Jurkat, Clone E6-1 (cell line): Measurements from ENCODE around the gene RAI1.

Experiments used
- DNase-seq: peaks from one replicate; pipeline ENCODE4 v3.0.0-alpha.2; 2011; ENCODE audit warnings: low read depth, low spot score
- H3K4me3 ChIP-seq: 2 replicates; pipeline ENCODE4 v1.5.1; 2011; ENCODE audit warnings: mild to moderate bottlenecking, low read length, control low read depth, moderate library complexity

The RAI1 gene

GRCh38 chr17:17725011-17725751 lies 43.9 kb downstream of the RAI1 start:
- no peak overlapping the region for H3K4me3 ChIP-seq
- no peak for DNase-seq

- no peak for DNase-seq
- no peak overlapping the region for H3K4me3 ChIP-seq
Measured at GRCh38 chr17:17725752-17726457, 44.6 kb downstream of the RAI1 start.

DNA sequence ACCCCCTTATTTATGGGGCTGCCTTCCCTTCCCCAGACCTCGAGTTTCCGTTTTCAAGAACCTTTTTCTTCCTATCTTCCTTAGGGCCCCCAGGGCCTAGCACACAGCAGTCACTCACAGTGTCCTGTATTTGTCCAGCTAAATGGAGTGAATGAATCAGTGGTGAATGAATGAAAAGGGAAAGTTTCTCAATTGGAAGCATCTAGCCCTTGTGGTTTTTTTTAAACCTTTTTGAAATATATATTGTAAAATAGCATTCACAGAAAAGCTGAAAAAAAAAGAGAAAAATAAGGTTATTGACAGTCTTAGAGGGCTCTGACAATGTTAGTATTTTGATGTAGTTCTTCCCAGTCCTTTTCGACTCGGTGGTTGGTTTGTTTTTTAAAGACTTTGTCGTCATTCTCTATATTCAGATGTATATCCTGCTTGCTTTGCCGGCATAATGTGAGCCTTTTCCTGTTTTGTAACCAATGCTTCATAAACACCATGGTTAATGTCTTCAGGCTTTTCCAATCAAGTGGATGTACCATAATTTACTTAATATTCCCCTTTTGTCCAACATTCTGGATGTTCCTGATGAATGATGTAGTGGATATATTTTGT lies 45.3 kb downstream of the RAI1 start:
- H3K4me3 ChIP-seq = no peak overlapping the region
- DNase-seq = no peak

GRCh38 chr17:17727111-17727659 lies 45.9 kb downstream of the RAI1 start:
- DNase-seq = no peak
- no peak overlapping the region for H3K4me3 ChIP-seq

GRCh38 chr17:17728146-17728545 lies 46.9 kb downstream of the RAI1 start:
- no peak for DNase-seq
- H3K4me3 ChIP-seq = no peak overlapping the region

- H3K4me3 ChIP-seq = no peak overlapping the region
- DNase-seq = no peak
Measured at GRCh38 chr17:17728550-17729251, 47.4 kb downstream of the RAI1 start.

DNA sequence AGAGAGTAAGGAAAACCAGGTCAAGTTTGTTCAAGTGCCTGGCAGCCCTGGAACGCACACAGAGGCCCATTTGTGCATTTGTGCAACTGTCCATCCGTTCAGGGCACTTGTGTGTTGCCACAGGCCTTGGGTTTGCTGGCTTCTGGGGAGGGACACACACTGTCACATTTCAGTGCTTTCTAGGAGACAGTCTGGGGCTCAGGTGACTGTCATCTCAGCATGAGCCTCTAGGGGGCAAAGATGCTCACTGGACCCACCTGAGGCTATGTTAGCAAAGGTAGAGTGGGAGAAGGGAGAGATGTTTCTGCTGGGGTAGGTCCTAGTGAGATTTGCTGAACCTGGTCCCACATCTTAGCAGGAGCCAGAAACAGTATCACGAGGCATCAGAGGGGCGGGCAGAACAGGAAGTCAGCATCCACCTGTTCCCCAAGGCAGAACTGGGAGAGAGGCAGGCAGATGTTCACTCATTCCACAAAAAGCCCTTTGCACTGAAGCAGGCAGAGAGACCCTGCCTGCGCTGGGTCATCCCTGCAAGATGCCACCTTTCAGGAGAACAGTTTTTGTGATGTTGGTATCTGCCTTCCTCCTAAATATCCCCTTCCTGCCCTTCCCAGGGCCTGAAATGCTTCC lies 48.5 kb downstream of the RAI1 start:
- peak; percentile 35 for DNase-seq

DNA sequence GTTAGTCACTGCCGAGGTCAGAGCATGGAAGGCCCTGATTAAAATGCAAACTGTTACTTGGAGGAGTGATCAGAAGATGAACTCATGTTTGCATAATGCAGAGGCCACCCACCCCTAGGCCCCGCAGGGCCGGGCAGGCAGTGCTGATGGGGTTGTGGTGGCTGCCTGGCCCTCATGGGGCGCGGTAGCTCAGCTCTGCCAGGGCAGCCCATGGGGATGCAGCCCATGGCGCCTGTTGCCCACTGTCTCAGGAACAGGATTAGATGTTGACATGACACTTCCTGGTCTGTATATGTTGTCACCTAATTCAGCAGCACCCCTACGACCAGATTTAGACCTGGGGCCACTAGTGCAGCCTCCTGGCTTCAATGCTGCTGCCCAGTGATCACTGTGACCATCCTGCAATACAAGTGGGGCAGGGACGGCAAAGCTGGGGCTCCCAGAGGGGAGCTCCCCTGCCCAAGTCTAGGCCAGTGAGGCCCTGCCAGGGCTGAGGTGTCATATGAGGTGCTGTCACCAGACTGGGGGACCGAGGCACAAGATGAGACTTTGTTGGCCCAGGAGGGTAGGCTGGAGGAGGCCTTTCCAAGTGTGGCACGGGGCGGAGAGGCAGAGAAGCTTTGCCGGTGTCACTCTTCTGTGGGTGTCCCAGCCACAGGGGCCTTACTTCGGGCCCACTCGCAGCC lies 49.1 kb downstream of the RAI1 start:
- no peak overlapping the region for H3K4me3 ChIP-seq
- DNase-seq = no peak

More for the DNA sequence above, 48.5 kb downstream of the RAI1 start:
- H3K4me3 ChIP-seq = no peak overlapping the region

DNA sequence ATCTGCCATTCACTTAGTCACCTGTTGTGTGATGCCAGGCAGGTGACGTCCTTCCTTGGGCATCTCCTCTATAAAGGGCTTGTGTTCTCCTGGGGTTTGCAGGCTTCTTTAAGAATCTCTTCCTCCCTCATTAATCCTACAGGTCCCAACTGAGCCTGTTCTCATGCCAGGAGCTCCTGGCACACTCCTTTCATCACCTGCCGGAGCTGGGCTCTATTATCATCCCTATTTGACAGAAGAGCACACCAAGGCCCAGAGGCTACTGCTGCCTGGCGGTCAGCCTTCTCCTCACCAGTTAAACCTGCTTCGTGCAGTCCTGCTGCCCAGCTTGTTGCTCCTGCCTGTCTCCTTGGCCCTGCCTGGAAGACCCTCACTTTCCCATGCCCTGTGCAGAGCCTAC lies 51.2 kb downstream of the RAI1 start:
- no peak overlapping the region for H3K4me3 ChIP-seq
- DNase-seq = no peak

GRCh38 chr17:17732892-17733670 lies 51.8 kb downstream of the RAI1 start:
- DNase-seq = no peak
- no peak overlapping the region for H3K4me3 ChIP-seq

GRCh38 chr17:17736205-17737183 lies 55.2 kb downstream of the RAI1 start:
- DNase-seq = no peak

DNA sequence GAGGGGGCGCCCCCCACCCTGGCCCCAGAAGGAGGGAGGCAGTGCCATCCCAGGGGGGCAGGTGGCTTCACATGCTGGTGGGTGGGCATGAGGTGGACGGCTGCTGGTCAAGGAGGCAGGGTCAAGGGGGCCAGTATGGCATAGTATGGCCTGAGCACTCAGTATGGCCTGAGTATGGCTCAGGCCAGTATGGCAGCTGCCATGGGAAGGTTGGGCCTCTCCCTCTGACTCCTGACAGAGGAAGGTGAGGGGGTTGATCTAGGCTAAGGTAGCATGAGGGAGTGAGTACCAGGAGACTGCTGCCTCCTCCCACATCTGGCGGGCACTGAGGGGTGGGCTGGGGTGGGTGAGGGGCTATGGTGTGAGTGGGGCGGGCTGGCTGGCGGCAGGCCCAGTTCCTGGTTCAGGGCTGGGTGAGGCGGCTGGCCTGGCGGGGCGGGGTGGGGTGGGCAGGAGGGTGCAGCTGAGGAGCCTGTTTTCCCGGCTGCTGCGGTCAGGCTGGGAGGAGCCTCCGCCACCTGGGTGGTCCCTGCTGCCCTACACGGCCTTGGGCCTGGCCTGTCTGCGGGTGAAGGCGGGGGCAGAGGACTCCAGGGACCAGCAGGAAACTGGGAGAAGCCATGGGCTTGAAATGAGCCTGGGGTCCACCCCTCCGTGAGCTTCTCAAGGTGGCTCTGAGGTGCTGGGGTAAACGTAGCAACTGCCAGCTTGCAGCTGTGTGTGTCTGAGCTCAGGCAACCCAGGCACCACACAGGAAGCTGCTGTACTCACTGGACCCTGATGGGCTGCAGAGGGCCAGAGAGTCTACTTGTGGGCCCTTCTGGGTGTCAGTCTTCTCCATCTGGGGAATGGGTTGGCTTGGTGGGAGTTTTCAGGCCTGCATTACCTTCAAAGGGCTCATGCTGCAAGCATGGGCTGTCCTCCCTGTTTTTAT lies 57.0 kb downstream of the RAI1 start:
- DNase-seq = no peak
- H3K4me3 ChIP-seq = no peak overlapping the region

More at GRCh38 chr17:17736205-17737183, 55.2 kb downstream of the RAI1 start:
- H3K4me3 ChIP-seq = no peak overlapping the region

- DNase-seq = no peak
- H3K4me3 ChIP-seq = no peak overlapping the region
Measured at GRCh38 chr17:17738901-17739300, 57.6 kb downstream of the RAI1 start.

DNA sequence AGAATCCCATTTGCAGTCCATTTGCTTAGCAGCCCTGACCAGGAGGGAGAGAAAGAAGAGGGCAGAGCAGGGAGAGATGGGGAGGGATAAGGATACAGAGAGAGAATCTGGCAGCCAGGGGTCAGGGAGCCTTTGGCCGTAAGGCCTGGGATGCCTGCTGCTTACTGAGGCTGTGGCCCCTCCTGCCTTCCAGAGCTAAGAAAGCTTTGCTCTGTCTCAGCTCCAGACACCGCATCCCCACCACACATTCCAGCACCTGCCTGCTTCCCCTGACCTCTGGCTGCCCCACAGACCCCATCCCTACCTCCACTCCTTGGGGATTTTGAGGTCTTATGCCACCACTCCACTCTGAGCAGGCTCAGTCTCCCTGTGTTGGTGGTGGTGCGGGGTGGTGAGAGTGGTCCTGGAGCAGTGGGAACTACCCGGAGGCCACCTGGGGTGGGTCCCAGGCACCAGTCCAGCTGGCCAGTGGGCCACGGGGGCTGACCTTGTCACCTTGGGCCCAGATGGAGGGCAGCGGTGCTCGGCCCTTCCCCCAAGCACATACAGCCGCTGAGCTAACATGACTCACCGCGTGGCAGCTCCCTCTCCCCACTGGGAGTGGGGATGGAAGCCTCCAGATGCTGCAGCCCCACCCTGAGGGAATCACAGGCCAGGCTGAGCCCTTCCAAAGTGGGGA lies 58.3 kb downstream of the RAI1 start:
- no peak for DNase-seq
- H3K4me3 ChIP-seq = no peak overlapping the region
